HepG2 (cell line): Measurements from ENCODE around the gene SPACA9. TPM values are rescaled to one million over a fixed set of nuclear protein-coding genes. Genes with fewer than 3 reads are reported as not detected.

Experiments
- ATAC-seq: fragments of 200-7000 bp; cut with Tn5 transposase; 3 replicates; pipeline ENCODE4 v1.9.1; 2020; ENCODE audit warnings: mild to moderate bottlenecking, moderate library complexity
- BruUV-seq: library from RNA; stranded (reverse); fragments of 400-500 nt; replicated peaks from 2 replicates; lab custom pipeline; 2021; lab: Mats Ljungman, UMichigan
- CTCF ChIA-PET: fragments of 300-600 bp; formaldehyde crosslinking; extraction: SDS; loops from one replicate; lab custom pipeline; 2021; ENCODE audit warnings: low total read pairs, inconsistent platforms, low intra/inter-chr PET ratio; lab: Yijun Ruan, JAX
- POLR2A ChIA-PET: fragments of 350-600 bp; sonication (Branson Sonifier 250); formaldehyde crosslinking; loops from one replicate; lab custom pipeline; 2020; ENCODE audit warnings: antibody characterized with exemption, inconsistent platforms; lab: Yijun Ruan, JAX
- DNase-seq: peaks from one replicate; pipeline ENCODE4 v3.0.0-alpha.2; 2015; ENCODE audit warnings: low spot score
- FAIRE-seq: peaks from 3 replicates; lab custom pipeline; 2011; peaks lifted over from hg19 to GRCh38; lab: Jason Lieb, UNC
- H2AFZ ChIP-seq: one replicate; pipeline ENCODE4 v1.6.1; 2011; ENCODE audit warnings: low read length, inconsistent platforms
- H3K27ac ChIP-seq: fragments of 300-600 bp; 3 replicates; pipeline ENCODE4 v1.8.0; 2011; ENCODE audit warnings: mixed run types, mild to moderate bottlenecking, mixed read lengths, low read length, inconsistent platforms; ENCODE audit not compliant: insufficient read depth; ENCODE audit errors: extremely low read length
- H3K27me3 ChIP-seq, 2 experiments: fragments of 200-600 bp in 1 of 2; 2 replicates in 1 of 2; 3 replicates in 1 of 2; pipeline versions ENCODE4 v1.6.0 to v1.8.0; 2011; ENCODE audit warnings: low read length in 2 of 2, mild to moderate bottlenecking in 2 of 2, moderate library complexity in 2 of 2, inconsistent platforms in 1 of 2; ENCODE audit not compliant: insufficient read depth in 2 of 2, control insufficient read depth in 1 of 2
- H3K36me3 ChIP-seq, 2 experiments: fragments of 200-600 bp in 1 of 2; replicated peaks in 1 of 2; 2 replicates in 1 of 2; 3 replicates in 1 of 2; pipeline versions ENCODE4 v1.5.1 to v1.8.0; 2011; ENCODE audit warnings: low read length in 2 of 2, inconsistent platforms in 1 of 2; ENCODE audit not compliant: insufficient read depth in 2 of 2, control insufficient read depth in 1 of 2
- H3K4me1 ChIP-seq: 2 replicates; pipeline ENCODE4 v1.5.1; 2012; ENCODE audit warnings: low read length, inconsistent platforms; ENCODE audit not compliant: insufficient read depth
- H3K4me2 ChIP-seq: 2 replicates; pipeline ENCODE4 v1.6.0; 2011; ENCODE audit warnings: low read depth, low read length, inconsistent platforms
- H3K4me3 ChIP-seq, 3 experiments: fragments of 200-600 bp in 1 of 3; sonication (generic), shearing (Covaris generic) in 1 of 3; replicated peaks in 1 of 3; 2 replicates each; pipeline ENCODE4 v1.5.1; 2011 to 2016; ENCODE audit warnings: low read length in 3 of 3, inconsistent platforms in 2 of 3, low read depth in 2 of 3, mild to moderate bottlenecking in 2 of 3, control low read depth in 1 of 3, mixed read lengths in 1 of 3; ENCODE audit not compliant: insufficient read depth in 1 of 3
- H3K79me2 ChIP-seq: one replicate; pipeline ENCODE4 v1.6.1; 2011; ENCODE audit warnings: low read length, inconsistent platforms; ENCODE audit not compliant: insufficient read depth
- H3K9ac ChIP-seq: 2 replicates; pipeline ENCODE4 v1.6.0; 2011; ENCODE audit warnings: mild to moderate bottlenecking, low read depth, low read length, inconsistent platforms; ENCODE audit not compliant: insufficient read depth
- H3K9me3 ChIP-seq: 2 replicates; pipeline ENCODE4 v1.5.1; 2012; ENCODE audit warnings: mild to moderate bottlenecking, low read length
- H4K20me1 ChIP-seq: 2 replicates; pipeline ENCODE4 v1.6.0; 2011; ENCODE audit warnings: inconsistent platforms, mild to moderate bottlenecking, low read length, moderate library complexity; ENCODE audit not compliant: insufficient read depth
- AHR ChIP-seq: IDR thresholded peaks from 2 replicates; pipeline ENCODE4 v1.6.1; 2018; ENCODE audit warnings: missing genetic modification reagents, missing compliant biosample characterization
- GFI1 ChIP-seq: sonication (generic); formaldehyde crosslinking; IDR thresholded peaks from 2 replicates; pipeline ENCODE4 v1.5.0; 2020; ENCODE audit warnings: missing genetic modification reagents, mild to moderate bottlenecking, borderline replicate concordance
- MAF1 ChIP-seq: sonication (generic); formaldehyde crosslinking; IDR thresholded peaks from 2 replicates; pipeline ENCODE4 v1.5.0; 2020; ENCODE audit warnings: missing genetic modification reagents, borderline replicate concordance
- SNAI1 ChIP-seq: sonication (generic); formaldehyde crosslinking; IDR thresholded peaks from 2 replicates; pipeline ENCODE4 v1.5.0; 2020; ENCODE audit warnings: mild to moderate bottlenecking, missing genetic modification reagents, borderline replicate concordance
- ZFYVE20 ChIP-seq: sonication (generic); formaldehyde crosslinking; IDR thresholded peaks from 2 replicates; pipeline ENCODE4 v1.8.0; 2023; ENCODE audit warnings: low read depth, mild to moderate bottlenecking, moderate library complexity, missing genetic modification reagents, borderline replicate concordance
- WGBS: methylation state at CpG from one replicate; pipeline ENCODE4 v1.1.6; 2017; ENCODE audit warnings: low lambda C conversion rate; 5-methylcytosine and 5-hydroxymethylcytosine counted together
- in situ Hi-C: cut with HindIII; loops from 2 replicates; pipeline ENCODE4 v1.10.0; 2017; ENCODE audit warnings: low pct_unique_long_range_greater_than_20kb; ENCODE audit not compliant: extremely low pct_ligation_motif_present
- intact Hi-C: fragments of 100-400 bp; cut with micrococcal nuclease; formaldehyde crosslinking; loops from one replicate; pipeline ENCODE4 v1.10.0; 2022; ENCODE audit not compliant: unreplicated experiment
- polyA plus RNA-seq, 8 experiments: library from polyadenylated mRNA; depleted of rRNA in 3 of 8; stranded (reverse) in 7 of 8; unstranded in 1 of 8; fragments of >200 nt; fragmentation: Illumina TruSeq in 4 of 8; extraction: Trizol in 4 of 8; gene quantifications; 2 replicates each; pipeline versions ENCODE4 v1.2.1 to v1.2.3, GENCODE V29; 2011 to 2016; ENCODE audit warnings: low read depth in 4 of 8, missing spikeins in 1 of 8, mixed read lengths in 1 of 8; ENCODE audit not compliant: insufficient read depth in 1 of 8
- total RNA-seq, 5 experiments: library from RNA; depleted of rRNA; stranded (reverse); fragments of >200 nt; fragmentation: Illumina TruSeq; extraction: Trizol; gene quantifications; 2 replicates each; pipeline ENCODE4 v1.2.3, GENCODE V29; 2016; ENCODE audit warnings: low read depth in 1 of 5

SPACA9 gene
- total and polyA plus RNA-seq, 2 of the 13 experiments (the other 11 are each of a cell fraction or from before 2014, with no cell fraction given): 0.15 to 0.38 TPM

- in situ Hi-C loops: no loop called here
- ChIA-PET POLR2A (no interaction called here), CTCF (no interaction called here)
- Histone ChIP-seq H3K9ac (no peak overlapping the region), H3K9me3 (no peaks in the 10 kb centered on the region), H3K36me3 (no peaks in the 10 kb centered on the region), H3K79me2 (no peaks in the 10 kb centered on the region), H3K4me3 (no peak overlapping the region)
- BruUV-seq: no TSS peak
- ATAC-seq: no peak
- no peak for TF ChIP-seq SNAI1 (CRISPR knock-in tag)
- no peak for TF ChIP-seq ZFYVE20
- TF ChIP-seq, all 625 proteins: peak for 0
- H3K4me2 ChIP-seq: no peak overlapping the region
- no peaks in the 10 kb centered on the region for H3K4me1 ChIP-seq
- 0% methylated on average over 2 of the region's 2 CpGs for WGBS
- peaks cover 1 to 12% of the 10 kb centered on the region in 2 experiments; a peak in 3 of 5 replicates for H3K27me3 ChIP-seq
- no peaks in the 10 kb centered on the region for H4K20me1 ChIP-seq
- no peak overlapping the region for H2AFZ ChIP-seq
- no peak overlapping the region for H3K27ac ChIP-seq
- intact Hi-C loops: no loop called here
- no peak for FAIRE-seq
- no peak for DNase-seq
Observed at GRCh38 chr9:132864277-132864676, 14.4 kb upstream of the SPACA9 start.

- CTCF ChIA-PET: no interaction called here
Observed at GRCh38 chr9:132864691-132865090, 14.0 kb upstream of the SPACA9 start.

More at GRCh38 chr9:132864691-132865090, 14.0 kb upstream of the SPACA9 start:
- Histone ChIP-seq H3K79me2 (no peaks in the 10 kb centered on the region), H3K27ac (no peak overlapping the region), H4K20me1 (no peaks in the 10 kb centered on the region), H3K4me2 (no peak overlapping the region), H3K9me3 (no peaks in the 10 kb centered on the region), H3K36me3 (no peaks in the 10 kb centered on the region), H3K9ac (no peak overlapping the region), H2AFZ (no peak overlapping the region), H3K4me3 (no peak overlapping the region), H3K27me3 (peaks cover 1 to 12% of the 10 kb centered on the region in 2 experiments; a peak in 3 of 5 replicates), H3K4me1 (no peaks in the 10 kb centered on the region)
- FAIRE-seq: no peak
- no peak for ATAC-seq
- no TSS peak for BruUV-seq
- in situ Hi-C loops: no loop called here
- WGBS: 17% methylated on average over 8 of the region's 8 CpGs
- TF ChIP-seq AHR (CRISPR knock-in tag) (no peak), GFI1 (CRISPR knock-in tag) (no peak), MAF1 (no peak)
- POLR2A ChIA-PET: no interaction called here
- DNase-seq: no peak
- intact Hi-C loops: no loop called here
